ENCODE data around the gene NDUFS6.

The NDUFS6 gene

DNA sequence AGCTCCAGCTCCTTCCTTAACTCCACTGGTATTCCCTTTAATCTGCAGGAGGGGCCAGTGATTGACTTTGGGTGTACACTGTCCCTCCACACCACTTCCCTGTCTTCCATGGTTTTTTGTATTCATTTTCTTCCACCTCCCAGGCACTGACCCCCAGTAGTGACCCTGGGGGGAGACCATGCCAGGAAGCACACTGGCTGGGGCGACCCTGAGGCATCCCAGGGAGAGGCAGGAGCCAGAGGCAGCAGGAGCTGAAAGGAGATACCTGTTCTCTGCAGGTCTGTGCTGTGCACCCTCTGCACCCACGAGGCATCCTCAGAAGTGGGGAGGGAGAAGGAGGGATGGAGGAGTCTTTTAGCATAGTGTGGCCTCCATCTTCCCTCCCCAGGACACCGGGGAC is 53.9 kb downstream of the NDUFS6 start:
- no peak overlapping the region for H3K27ac ChIP-seq
- TF ChIP-seq, protein P1, sequence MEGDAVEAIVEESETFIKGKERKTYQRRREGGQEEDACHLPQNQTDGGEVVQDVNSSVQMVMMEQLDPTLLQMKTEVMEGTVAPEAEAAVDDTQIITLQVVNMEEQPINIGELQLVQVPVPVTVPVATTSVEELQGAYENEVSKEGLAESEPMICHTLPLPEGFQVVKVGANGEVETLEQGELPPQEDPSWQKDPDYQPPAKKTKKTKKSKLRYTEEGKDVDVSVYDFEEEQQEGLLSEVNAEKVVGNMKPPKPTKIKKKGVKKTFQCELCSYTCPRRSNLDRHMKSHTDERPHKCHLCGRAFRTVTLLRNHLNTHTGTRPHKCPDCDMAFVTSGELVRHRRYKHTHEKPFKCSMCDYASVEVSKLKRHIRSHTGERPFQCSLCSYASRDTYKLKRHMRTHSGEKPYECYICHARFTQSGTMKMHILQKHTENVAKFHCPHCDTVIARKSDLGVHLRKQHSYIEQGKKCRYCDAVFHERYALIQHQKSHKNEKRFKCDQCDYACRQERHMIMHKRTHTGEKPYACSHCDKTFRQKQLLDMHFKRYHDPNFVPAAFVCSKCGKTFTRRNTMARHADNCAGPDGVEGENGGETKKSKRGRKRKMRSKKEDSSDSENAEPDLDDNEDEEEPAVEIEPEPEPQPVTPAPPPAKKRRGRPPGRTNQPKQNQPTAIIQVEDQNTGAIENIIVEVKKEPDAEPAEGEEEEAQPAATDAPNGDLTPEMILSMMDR (conservative IDR thresholded peaks at IDR 0.05): no peak
- no peak for TF ChIP-seq ZFX (IDR thresholded peaks at IDR 0.05)

DNA sequence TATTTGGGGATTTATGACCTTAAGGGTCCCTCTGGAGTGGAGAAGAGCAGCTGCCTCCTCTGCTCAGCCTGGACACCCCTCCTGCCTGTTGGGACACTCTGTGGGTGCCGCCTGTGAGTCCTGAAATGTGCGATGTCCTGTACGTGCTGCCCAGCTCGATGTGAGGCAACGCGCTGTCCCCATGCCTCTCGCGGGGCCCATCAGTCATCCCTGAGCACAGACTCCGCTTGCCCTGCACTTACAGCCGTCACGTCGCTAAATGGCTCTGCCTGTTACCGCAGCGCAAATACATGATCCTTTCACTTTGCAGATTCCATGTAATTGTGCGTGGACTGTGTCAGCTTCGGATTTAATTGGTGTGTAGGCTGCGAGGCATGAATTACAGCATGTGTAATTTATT is 54.4 kb downstream of the NDUFS6 start:
- no peak overlapping the region for H3K27ac ChIP-seq
- TF ChIP-seq ZFX (IDR thresholded peaks at IDR 0.05): no peak
- TF ChIP-seq, protein P1 (conservative IDR thresholded peaks at IDR 0.05): no peak

DNA sequence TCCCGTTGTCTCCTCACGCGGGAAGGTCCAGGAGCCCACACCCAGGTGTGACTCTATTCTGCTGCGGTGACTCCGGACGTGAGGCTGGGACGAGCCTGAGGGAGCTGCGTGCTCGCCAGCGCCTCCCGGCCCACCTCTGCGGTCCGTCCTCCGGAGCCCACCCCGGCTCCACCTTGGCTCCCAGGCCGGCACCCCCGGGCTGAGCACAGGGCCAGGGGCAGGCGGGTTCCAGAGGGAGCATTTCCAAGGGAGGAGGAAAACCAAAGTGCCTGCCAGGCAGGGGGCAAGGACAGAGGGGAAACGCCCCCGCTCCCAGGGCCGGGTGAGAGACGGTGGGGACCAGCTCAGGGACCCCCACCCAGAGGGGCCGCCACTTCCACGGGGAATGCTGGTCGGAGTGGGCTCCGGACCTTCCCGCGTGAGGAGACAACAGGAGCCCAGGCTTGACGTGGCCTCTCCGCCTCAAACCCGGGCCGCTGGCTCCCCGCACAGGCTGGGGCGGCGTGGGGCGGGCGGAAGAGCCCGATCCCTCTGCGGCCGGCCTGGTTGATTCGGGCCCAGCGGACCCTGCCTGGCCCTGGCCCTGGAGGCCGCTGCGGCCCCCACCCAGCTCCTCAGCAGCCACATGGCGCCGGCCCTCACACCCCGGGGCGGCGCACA is 55.5 kb downstream of the NDUFS6 start:
- H3K27ac ChIP-seq: no peak overlapping the region
- TF ChIP-seq, protein P1 (conservative IDR thresholded peaks at IDR 0.05): no peak
- TF ChIP-seq ZFX (IDR thresholded peaks at IDR 0.05): no peak

DNA sequence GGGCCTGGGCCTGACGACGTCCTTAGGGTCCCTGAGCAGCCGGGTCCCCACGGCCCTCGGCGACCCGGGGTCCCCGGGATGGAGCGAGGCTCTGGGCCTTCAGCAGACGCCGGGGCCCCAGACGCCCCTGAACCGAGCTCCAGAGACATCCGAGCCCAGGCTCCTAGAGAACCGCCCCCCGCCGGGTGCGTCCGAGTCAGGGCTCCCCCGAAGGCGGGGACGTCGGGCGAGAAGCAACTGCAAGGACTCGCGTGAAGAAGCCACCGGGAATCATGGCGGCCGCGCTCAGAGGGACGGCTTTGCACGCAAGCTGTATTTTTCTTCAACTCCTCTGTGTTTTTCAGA is 56.0 kb downstream of the NDUFS6 start:
- TF ChIP-seq, protein P1 (conservative IDR thresholded peaks at IDR 0.05): no peak
- TF ChIP-seq ZFX (IDR thresholded peaks at IDR 0.05): no peak

DNA sequence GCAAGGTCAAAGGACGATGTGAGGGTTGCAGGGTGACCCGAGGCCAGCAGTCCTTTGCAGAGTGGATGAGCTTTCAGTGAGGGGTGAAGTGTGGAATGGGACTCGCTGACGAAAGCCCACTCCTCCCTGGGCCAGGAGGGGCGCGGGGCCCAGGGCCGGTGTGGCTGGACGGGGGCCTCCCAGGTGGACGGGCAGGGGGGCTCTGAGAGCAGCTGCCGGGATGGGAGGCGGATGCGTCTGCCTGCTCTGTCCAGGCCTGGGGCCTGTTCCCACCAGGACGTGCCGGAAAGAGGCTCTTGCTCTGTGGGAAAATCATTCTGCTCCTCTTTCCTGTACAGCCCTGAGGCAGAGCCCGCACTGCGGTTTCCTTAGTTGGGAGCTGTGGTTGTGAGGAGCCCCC is 57.2 kb downstream of the NDUFS6 start:
- TF ChIP-seq, protein P1 (conservative IDR thresholded peaks at IDR 0.05): no peak
- no peak for TF ChIP-seq ZFX (IDR thresholded peaks at IDR 0.05)

More for the DNA sequence above, 56.0 kb downstream of the NDUFS6 start:
- no peak overlapping the region for H3K27ac ChIP-seq

DNA sequence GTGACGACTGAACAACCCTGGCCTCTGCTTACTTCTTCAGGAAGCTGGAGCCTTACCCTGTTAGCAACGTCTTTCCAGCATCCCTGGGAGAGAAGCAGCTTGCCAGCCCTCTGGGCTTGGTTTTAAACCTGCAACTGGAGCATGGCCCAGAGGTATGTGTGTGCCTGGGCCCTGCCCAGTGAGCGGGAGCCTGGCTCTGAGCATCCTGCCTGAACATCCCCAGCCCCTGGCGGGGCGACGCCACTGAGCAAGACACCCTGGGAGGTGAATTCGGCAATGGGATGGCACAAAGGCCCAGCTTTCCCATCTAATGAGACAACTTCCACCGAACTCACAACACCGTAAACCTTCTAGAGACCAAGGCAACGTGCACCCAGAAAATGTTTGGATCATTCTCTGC is 57.9 kb downstream of the NDUFS6 start:
- TF ChIP-seq, protein P1 (conservative IDR thresholded peaks at IDR 0.05): no peak
- no peak for TF ChIP-seq ZFX (IDR thresholded peaks at IDR 0.05)
- no peak overlapping the region for H3K27ac ChIP-seq

More for the DNA sequence above, 57.2 kb downstream of the NDUFS6 start:
- no peak overlapping the region for H3K27ac ChIP-seq

DNA sequence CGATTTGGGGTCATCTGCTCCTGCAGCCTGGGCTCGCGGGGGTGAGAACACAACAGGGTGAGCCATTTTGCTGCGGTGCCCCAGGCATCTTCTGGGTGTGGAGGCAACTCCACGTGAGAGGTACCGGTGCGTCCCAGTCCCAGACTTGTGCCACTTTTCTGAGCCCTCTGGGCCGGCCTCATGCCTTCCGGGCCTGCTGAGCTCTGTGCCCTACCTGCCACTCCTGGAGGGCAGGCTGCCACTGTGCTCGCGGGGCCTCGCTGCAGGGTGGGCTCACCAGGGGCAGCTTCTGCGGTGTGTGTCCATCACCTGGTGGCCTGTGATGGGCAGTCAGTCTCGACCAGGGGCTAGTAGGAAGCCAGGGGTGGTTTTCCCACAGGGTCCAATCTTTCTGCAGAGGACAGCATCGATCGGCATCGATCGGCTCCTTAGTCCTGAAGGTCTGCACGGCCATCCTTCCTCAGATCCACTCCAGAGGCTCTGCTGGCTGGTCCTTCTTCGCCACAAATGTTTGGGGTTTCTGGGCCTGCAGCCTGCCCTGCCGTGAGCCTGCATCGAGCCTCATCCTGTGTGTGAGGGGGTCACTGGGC is 58.9 kb downstream of the NDUFS6 start:
- TF ChIP-seq, protein P1 (conservative IDR thresholded peaks at IDR 0.05): no peak
- TF ChIP-seq ZFX (IDR thresholded peaks at IDR 0.05): no peak
- no peak overlapping the region for H3K27ac ChIP-seq
